GM19099 (cell line): ENCODE measurements around the gene RHBG.

Experiments used
- POLR2A ChIP-seq: IDR thresholded peaks from 3 replicates; pipeline ENCODE4 v1.6.1; 2011; ENCODE audit warnings: low read depth; ENCODE audit not compliant: insufficient read length; ENCODE audit errors: extremely low read depth

RHBG gene

DNA sequence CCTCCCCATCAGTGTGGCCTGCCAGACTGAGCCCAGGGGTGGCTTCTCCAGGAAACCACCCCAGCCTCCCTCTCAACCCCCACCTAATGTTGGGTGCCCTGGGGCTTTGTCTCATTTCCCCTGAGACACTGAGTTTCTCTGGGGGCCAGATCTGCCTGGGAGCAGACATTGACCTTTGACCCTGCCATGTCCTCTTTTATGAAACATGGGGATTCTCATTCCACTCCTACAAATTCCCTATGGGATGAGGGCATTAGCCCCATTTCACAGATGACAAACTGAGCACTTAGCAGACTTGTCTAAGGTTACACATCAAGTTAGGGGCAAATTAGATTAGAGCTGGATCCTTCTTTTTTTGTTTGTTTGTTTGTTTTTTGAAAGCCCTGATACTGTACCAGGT is 24.1 kb downstream of the RHBG start:
- TF ChIP-seq POLR2A, result no peak

GRCh38 chr1:156394082-156394481 is 25.1 kb downstream of the RHBG start:
- no peak for TF ChIP-seq POLR2A

DNA sequence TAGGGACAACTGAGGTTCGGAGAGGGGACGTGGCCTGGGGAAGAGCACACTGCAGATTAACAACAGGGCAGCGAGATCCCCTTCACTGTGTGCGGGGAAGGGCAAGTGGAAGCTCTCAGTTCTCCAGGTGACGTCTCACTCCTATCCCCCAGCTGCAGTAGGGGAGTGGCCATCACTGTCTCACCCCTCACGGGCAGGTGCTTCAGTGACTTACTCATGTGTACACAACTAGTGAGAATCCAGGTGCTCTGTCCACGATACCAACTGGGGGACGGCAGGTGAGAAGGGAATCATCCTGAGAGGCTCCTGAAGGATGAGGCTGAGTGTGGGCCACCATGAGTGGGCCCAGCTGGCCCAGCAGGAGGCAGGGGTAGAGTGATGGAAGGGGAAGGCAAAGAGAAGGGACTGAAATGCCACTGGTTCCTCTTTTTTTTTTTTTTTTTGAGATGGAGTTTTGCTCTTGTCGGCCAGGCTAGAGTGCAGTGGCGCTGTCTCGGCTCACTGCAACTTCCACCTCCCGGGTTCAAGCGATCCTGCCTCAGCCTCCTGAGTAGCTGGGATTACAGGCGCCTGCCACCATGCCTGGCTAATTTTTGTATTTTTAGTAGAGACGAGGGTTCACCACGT is 25.9 kb downstream of the RHBG start:
- no peak for TF ChIP-seq POLR2A

GRCh38 chr1:156399355-156400125 is 30.5 kb downstream of the RHBG start:
- TF ChIP-seq POLR2A, result no peak

DNA sequence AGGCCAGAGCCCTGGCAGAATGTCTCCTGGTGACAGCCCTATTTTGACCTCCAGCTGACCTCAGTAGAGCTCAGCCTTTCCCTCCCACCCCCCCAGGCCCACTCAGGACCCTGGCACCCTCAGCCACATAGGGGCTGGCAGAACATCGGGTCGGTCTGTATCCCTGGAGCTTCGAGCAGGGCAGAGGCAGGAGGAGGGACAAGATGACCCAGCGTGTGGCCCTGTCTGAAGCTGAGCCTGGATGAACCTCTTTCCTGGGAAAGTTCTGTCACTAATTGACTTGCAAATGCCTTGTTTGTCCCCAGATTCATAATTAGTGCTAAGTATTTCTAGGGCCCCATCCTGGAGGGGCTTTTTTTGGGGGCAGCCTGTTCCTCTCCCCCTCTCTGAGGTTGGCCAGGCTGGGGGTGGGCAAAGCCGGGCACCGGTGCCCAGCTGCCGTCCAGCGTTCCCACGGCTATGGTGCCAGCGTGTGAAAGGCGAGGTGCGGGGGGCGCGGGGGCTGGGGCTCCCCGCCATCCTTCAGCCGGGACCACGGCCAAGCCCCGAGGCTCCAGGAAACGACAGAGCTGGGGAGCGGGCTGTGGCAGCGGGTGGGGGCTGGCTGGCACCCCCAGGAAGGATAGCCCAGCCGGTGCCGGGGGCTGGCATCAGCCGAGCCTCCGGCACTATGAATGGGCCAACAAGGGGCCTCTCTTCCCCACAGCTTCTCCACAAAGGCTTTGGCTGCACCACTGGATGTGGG is 31.4 kb downstream of the RHBG start:
- no peak for TF ChIP-seq POLR2A

DNA sequence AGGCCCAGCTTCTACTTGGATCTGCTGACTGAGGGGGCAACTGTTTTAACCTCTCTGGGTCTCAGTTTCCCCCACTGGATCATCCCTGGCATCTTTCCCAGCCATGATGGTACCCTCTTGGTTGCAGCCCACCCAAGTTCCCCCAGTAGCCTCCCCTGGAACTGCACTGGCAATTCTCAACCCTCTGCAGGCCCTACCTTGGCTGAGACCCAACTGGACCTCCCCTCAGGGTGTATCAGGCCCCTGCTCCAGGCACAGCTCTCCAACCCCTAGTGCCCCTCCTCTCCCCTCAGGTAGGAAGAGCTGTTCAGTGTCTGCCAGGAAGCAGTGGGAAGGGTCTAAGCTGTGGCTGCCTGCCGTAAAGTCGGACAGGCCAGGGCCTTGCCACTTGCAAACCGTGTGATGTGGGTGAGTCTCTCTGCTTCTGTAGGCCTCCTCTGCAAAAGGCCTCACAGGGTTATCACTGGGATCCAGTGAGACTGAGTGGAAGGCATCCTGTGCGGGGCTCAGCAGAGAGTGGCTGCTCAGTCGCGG is 32.1 kb downstream of the RHBG start:
- no peak for TF ChIP-seq POLR2A

- TF ChIP-seq POLR2A, result no peak
Measured at GRCh38 chr1:156401681-156402081, 32.7 kb downstream of the RHBG start.

- TF ChIP-seq POLR2A, result no peak
Measured at GRCh38 chr1:156402331-156403020, 33.5 kb downstream of the RHBG start.

DNA sequence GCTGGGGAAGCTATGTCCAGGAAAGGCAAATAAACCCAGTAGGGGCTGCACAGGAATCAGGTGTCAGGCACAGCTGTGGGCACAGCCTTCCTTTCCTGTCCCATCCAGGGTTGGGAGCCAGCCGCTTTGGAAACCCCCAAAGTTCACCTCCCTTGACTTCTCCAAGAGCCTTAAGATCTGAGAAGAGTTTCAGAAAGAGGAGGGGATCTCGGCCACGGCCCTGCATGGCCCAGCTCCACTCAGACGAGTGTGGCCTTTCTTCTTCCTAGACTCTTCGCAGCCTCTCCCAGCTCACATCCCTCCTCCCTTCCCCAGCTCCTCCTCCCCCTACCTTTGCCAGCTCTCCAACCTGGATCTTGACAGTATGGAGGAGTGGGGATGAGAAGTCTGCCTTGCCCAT is 36.7 kb downstream of the RHBG start:
- TF ChIP-seq POLR2A, result no peak

DNA sequence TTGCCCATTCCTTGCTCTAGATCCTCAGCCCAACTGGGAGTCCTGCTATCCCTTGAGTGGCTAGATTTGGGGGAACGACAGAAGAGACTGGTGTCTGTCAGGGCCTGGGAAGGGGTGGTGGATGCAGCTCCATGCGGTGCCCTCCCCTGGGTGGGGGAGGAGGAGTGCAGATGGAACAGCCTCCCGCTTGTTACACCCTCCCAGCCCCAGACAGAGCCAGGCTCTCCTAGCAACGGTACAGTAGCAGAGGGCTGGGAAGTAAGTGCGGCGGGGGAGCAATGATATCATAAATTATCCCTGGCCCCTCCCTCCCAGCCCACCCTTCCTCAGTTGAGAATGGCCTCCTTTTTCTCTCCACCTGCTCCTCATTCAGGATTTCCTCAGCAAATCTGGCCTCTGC is 37.2 kb downstream of the RHBG start:
- TF ChIP-seq POLR2A, result no peak

DNA sequence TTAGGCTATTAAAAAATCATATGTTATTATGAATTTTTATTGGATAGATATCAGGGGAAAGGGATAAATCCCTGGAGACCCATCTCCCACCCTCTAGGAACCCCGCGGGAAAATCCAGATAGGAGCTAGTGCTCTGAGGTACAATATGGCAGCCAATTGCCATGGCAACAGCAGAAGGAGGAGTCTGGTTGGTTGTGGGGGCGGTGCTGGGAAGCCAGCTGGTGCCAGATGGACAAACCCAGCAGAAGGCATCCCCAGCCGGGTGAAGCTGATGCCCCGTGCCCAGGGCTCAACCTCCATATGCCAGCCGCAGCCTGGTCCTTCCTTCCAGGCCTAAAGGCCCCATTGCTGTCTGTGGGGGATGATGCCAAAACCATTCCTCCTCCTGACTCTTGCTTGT is 38.3 kb downstream of the RHBG start:
- TF ChIP-seq POLR2A, result no peak

DNA sequence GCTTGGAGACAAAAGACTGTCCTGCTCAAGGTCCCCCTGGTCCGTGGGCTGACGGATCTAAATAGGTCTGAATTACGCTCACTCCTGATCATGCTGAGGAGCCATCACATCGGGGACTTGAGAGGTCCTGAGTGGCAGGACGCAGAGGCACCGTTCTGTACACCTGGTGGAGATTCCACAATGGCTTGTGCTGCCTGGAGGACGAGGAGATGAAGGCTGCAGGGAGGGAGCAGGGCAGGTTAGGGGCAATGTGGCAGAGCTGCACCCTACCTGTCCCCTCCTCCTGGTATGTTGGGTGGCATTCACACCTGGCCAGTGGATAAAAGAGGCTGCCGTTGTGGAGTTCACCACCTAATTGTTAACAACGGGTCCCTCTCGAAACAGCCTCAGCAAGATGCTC is 38.7 kb downstream of the RHBG start:
- no peak for TF ChIP-seq POLR2A

- no peak for TF ChIP-seq POLR2A
Measured at GRCh38 chr1:156409439-156409838, 40.4 kb downstream of the RHBG start.

DNA sequence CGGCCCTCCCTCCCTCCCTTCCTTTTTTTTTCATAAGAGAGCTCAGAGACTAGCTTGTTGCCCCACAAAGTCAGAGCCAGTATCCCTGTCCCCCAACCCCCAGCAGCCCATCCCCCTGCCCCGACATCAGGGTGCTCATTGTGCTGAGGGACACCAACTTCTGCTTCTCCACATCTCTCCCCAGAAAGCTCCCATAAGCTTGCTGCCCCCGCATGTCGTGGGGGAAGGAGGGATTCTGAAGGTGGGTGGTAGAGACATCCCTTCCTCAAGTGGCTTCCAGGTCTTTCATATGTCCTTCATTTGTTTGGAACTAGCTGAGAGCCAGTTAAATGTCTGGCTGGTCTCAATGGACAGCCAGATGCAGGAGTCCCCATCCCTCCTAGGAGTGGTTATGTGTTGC is 41.2 kb downstream of the RHBG start:
- TF ChIP-seq POLR2A, result no peak

DNA sequence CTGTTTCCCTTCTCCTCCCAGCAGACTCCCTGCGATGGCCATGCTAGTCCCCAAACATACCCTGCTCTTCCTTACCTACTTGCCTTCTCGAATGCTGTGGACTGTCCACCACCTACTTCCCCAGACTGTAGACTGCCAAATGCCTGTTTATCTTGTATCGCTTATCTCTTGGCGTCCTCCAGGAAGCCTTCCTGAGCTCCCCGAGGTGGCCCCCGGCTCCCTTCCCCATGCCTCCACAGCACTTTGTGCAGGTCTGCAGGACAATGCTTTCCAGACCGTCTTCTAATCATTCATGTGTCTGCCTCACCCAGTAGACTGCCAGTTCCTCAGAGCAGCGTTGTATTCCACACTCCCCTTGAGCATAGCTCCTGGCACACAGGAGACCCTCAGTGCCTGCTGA is 41.7 kb downstream of the RHBG start:
- no peak for TF ChIP-seq POLR2A
